ENCODE measurements around the gene ANKRD28. TPM values are rescaled to one million over a fixed set of nuclear protein-coding genes. Genes with fewer than 3 reads are reported as not detected.

Gene ANKRD28
- total and polyA plus RNA-seq, 9 of the 15 experiments (the other 6 are each of a cell fraction or from before 2014, with no cell fraction given) = 11.7 to 66.0 (median 36.7) TPM

GRCh38 chr3:15797642-15798303 is at the start of gene ANKRD28 (continued):
- TF ChIP-seq MEIS2 (IDR thresholded peaks at IDR 0.05; ENCODE audit: partially characterized antibody) (peak; percentile 11), ZNF398 (CRISPR knock-in tag; IDR thresholded peaks at IDR 0.05) (no peak), ZBTB26 (CRISPR knock-in tag; IDR thresholded peaks at IDR 0.05) (no peak), ZNF507 (tag; conservative IDR thresholded peaks at IDR 0.05) (no peak), DMBX1 (CRISPR knock-in tag; IDR thresholded peaks at IDR 0.05; ENCODE audit: borderline replicate concordance) (no peak), GATAD2B (IDR thresholded peaks at IDR 0.05; ENCODE audit: borderline replicate concordance) (peak; percentile 39; the same call in 1 of the 2 replicates), LCOR (CRISPR knock-in tag; IDR thresholded peaks at IDR 0.05) (0 out of 2 replicates have a peak, but pooled peaks have one; percentile 29), CREB3 (tag; conservative IDR thresholded peaks at IDR 0.05; ENCODE audit: low read depth) (no peak; the same call in 1 of the 2 replicates), ZSCAN32 (CRISPR knock-in tag; IDR thresholded peaks at IDR 0.05) (no peak), MYBL2 (IDR thresholded peaks at IDR 0.05; ENCODE audit: low read depth) (peak; percentile 79), MYBL2 (CRISPR knock-in tag; IDR thresholded peaks at IDR 0.05; ENCODE audit: borderline replicate concordance) (no peak), ATF7 (IDR thresholded peaks at IDR 0.05) (peak; percentile 40; the same call in 1 of the 2 replicates), RBBP5 (IDR thresholded peaks at IDR 0.05; ENCODE audit: borderline replicate concordance, insufficient read depth, low read length, poor library complexity, severe bottlenecking) (peak; percentile 50), ZNF449 (CRISPR knock-in tag; IDR thresholded peaks at IDR 0.05) (no peak), CBX8 (IDR thresholded peaks at IDR 0.05; ENCODE audit: borderline replicate concordance, extremely low read depth, low read depth, low read length, poor library complexity, severe bottlenecking) (no peak), AFF4 (CRISPR knock-in tag; IDR thresholded peaks at IDR 0.05) (0 out of 2 replicates have a peak, but pooled peaks have one; percentile 26), SLC30A9 (CRISPR knock-in tag; IDR thresholded peaks at IDR 0.05) (no peak)

All from K562 (cell line).